Subcutaneous adipose tissue (tissue), 4 donors: ENCODE measurements around the gene ST3GAL6. TPM values are rescaled to one million over a fixed set of nuclear protein-coding genes. Genes with fewer than 3 reads are reported as not detected.

Source experiments
- CTCF ChIP-seq: fragments of 450-650 bp; IDR thresholded peaks from one replicate; pipeline ENCODE4 v1.5.1; 2016; ENCODE audit warnings: low read depth, mild to moderate bottlenecking, control low read depth, antibody characterized with exemption, moderate library complexity
- total RNA-seq, 4 donors: library from RNA; depleted of rRNA; stranded (reverse); fragments of >200 nt; gene quantifications; one replicate each; pipeline ENCODE4 v1.1.0, GENCODE V29; 2016

The ST3GAL6 gene
- total RNA-seq, 4 donors from 2014 or later = 25.3 to 49.9 (median 37.3) TPM

GRCh38 chr3:98801043-98801747 lies 38.1 kb downstream of the ST3GAL6 start:
- no peak for TF ChIP-seq CTCF

DNA sequence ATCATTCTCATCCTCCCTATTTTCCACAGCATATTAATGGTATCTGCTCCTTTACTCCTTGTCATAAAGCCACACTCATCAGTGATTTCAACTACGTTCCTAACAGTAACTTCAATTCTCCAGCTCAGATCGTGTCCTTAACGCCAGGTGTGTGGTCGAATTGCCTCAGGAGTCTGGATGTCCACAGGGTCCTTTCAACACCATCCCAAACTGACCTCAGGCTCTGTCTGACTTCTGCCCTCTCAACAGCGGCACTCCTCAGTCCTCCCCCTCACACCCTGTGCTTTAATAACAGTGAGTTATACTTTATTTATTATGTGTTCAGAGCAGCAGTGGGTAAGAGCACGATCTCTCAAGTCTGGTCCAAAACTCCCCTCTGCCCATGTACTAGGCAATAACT lies 42.4 kb downstream of the ST3GAL6 start:
- no peak for TF ChIP-seq CTCF

- TF ChIP-seq CTCF = no peak
Measured at GRCh38 chr3:98806521-98806920, 43.4 kb downstream of the ST3GAL6 start.

DNA sequence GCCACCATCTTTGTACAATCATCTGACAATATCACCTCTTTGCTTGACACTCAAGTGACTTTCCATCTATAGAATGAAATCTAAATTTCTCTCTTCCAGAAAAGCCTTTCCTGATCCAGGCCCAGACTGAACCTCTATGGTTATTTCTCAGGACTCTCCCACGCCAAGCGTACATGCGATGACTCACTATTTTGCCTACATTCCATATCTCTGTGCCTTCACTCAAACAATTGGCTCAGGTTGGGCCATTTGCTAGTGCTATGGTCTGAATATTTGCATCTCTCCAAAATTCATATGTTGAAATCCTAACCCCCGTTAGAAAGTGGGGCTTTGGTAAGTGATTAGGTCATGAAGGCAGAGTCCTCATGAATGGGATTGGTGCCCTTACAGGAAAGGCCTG lies 43.9 kb downstream of the ST3GAL6 start:
- no peak for TF ChIP-seq CTCF

DNA sequence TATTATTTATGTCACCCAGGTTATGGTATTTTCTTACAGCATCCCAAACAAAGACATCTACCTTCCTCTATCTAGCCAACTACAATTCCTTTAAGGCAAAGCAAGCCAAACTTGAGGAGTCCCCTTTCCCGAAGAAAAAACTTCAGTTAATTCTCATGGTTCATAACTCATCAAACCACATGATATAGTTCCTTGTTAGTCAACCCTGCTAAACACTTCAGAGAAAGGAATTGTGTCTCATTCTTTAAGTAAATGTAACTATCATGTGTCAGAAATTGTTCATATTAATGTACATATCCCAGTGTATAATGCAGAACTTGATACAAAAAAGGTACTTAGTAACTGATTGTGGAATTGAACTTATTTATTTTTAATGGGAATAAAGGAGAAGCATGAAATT lies 44.4 kb downstream of the ST3GAL6 start:
- TF ChIP-seq CTCF = no peak

- TF ChIP-seq CTCF = no peak
Measured at GRCh38 chr3:98808071-98808470, 44.9 kb downstream of the ST3GAL6 start.

DNA sequence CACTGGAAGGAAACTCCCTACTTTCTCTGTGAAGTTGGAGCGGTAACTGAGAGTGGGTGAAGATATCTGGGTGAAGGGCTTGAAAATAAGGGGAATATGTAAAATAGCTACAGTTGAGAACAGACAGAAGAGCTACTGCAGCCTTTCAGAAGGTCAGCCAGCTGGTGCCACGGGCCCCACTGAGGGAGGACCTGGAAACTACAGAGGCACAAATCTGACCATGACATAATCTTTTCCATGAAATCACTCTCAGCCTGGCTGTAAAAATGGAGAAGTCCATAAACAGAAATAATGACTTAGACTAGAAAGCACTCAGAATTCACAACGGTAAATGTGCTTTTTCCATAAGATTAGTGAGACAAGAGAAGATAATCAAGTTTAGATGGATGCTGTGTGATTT lies 46.4 kb downstream of the ST3GAL6 start:
- no peak for TF ChIP-seq CTCF
